Type B pancreatic cell (in vitro differentiated cells): ENCODE data around the gene TIMM10. TPM values are rescaled to one million over a fixed set of nuclear protein-coding genes. Genes with fewer than 3 reads are reported as not detected.

Experiments used
- DNase-seq: peaks from one replicate; pipeline ENCODE4 v3.0.0; 2021; ENCODE audit warnings: mixed read lengths; ENCODE audit not compliant: unreplicated experiment; ENCODE audit errors: extremely low spot score
- H3K27ac Mint-ChIP-seq: 2 replicates; pipeline ENCODE4 v1.8.0; 2021; ENCODE audit warnings: mild to moderate bottlenecking, mixed read lengths
- H3K27me3 Mint-ChIP-seq: 2 replicates; pipeline ENCODE4 v1.8.0; 2021; ENCODE audit warnings: mixed read lengths
- H3K36me3 Mint-ChIP-seq: 2 replicates; pipeline ENCODE4 v1.8.0; 2021; ENCODE audit warnings: mixed read lengths
- H3K4me1 Mint-ChIP-seq: one replicate; pipeline ENCODE4 v1.8.0; 2021; ENCODE audit warnings: mixed read lengths; ENCODE audit not compliant: unreplicated experiment
- H3K4me3 Mint-ChIP-seq: 2 replicates; pipeline ENCODE4 v1.8.0; 2021; ENCODE audit warnings: mild to moderate bottlenecking, mixed read lengths
- H3K9me3 Mint-ChIP-seq: 2 replicates; pipeline ENCODE4 v1.8.0; 2021; ENCODE audit warnings: mixed read lengths
- total RNA-seq: library from RNA; stranded (reverse); gene quantifications from 2 replicates; pipeline ENCODE4 v1.2.1, GENCODE V29; 2021; ENCODE audit warnings: low replicate concordance
- TF ChIP-seq, protein P1 (sequence below): fragments of 200-600 bp; sonication (generic); conservative IDR thresholded peaks from 2 replicates; pipeline ENCODE4 v1.5.0; 2021; ENCODE audit warnings: antibody characterized with exemption, mild to moderate bottlenecking

TIMM10 gene
- total RNA-seq, 1 donor from 2014 or later = 64.2 TPM

DNA sequence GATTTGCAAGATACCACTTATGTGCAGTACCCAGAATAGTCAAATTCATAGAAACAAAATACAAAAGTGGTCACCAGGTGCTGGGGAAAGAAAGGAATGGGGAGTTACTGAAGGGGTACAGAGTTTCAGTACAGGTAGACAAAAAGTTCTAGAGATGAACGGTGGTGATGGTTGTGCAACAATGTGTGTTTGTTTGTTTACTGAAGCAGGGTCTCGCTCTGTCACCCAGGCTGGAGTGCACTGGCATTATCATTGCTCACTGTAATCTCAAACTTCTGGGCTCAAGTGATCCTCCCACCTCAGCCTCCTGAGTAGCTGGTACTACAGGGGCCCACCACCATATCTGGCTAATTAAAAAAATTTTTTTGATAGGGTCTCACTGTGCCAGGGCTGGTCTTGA, 24.8 kb upstream of the TIMM10 start:
- peaks cover 17% of the 10 kb centered on the region for H3K36me3 Mint-ChIP-seq
- TF ChIP-seq, protein P1, sequence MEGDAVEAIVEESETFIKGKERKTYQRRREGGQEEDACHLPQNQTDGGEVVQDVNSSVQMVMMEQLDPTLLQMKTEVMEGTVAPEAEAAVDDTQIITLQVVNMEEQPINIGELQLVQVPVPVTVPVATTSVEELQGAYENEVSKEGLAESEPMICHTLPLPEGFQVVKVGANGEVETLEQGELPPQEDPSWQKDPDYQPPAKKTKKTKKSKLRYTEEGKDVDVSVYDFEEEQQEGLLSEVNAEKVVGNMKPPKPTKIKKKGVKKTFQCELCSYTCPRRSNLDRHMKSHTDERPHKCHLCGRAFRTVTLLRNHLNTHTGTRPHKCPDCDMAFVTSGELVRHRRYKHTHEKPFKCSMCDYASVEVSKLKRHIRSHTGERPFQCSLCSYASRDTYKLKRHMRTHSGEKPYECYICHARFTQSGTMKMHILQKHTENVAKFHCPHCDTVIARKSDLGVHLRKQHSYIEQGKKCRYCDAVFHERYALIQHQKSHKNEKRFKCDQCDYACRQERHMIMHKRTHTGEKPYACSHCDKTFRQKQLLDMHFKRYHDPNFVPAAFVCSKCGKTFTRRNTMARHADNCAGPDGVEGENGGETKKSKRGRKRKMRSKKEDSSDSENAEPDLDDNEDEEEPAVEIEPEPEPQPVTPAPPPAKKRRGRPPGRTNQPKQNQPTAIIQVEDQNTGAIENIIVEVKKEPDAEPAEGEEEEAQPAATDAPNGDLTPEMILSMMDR = no peak
- H3K27me3 Mint-ChIP-seq = no peaks in the 10 kb centered on the region

DNA sequence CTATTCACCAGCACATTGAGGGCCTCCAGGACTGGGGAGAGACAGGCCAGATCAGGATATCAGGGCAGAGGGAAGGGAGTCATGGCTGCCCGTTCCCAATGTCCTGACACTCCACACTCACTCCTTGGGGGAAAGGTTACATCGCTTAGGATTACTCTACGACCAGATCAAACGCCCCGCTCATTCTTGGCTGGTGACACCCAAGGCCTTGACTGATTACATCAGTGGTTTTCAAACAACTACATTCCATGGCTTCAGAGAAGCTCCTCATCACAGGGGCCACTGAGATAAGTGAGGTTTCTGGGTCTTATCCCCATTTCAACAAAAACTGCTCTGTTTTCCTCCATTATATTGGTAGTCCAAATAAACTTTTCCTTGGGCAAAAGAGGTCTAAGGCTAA, 21.9 kb upstream of the TIMM10 start:
- Mint-ChIP-seq H3K27me3 (no peaks in the 10 kb centered on the region), H3K36me3 (peaks cover 12% of the 10 kb centered on the region), H3K9me3 (no peaks in the 10 kb centered on the region), H3K4me1 (no peaks in the 10 kb centered on the region), H3K27ac (no peak overlapping the region), H3K4me3 (no peak overlapping the region)
- DNase-seq = no peak
- TF ChIP-seq, protein P1 = no peak

More for the DNA sequence above, 24.8 kb upstream of the TIMM10 start:
- H3K9me3 Mint-ChIP-seq = no peaks in the 10 kb centered on the region
- H3K4me1 Mint-ChIP-seq = no peaks in the 10 kb centered on the region
- no peak overlapping the region for H3K27ac Mint-ChIP-seq
- DNase-seq = no peak
- no peak overlapping the region for H3K4me3 Mint-ChIP-seq

DNA sequence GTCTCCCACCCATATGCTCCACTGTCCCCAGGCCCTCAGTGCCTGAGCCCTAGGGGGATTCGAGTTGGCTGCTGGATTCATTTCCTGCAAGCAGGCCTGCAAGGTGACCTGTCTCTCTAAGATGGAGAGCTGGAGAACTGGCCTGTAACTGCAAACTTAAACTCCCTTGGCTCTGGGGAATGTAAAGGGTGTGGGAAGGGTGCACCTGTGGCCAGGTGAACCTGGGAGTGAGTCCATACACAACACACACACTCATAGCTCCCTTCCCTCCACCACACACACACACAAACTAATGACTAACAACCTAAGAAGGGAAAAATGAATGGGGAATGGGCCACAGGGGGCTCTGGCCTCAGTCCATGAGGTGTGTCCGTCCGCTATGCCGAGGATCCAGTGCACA, 21.4 kb upstream of the TIMM10 start:
- Mint-ChIP-seq H3K36me3 (peaks cover 12% of the 10 kb centered on the region), H3K9me3 (no peaks in the 10 kb centered on the region), H3K4me1 (no peaks in the 10 kb centered on the region), H3K27me3 (no peaks in the 10 kb centered on the region), H3K27ac (no peak overlapping the region), H3K4me3 (no peak overlapping the region)
- no peak for DNase-seq
- TF ChIP-seq, protein P1 = no peak

DNA sequence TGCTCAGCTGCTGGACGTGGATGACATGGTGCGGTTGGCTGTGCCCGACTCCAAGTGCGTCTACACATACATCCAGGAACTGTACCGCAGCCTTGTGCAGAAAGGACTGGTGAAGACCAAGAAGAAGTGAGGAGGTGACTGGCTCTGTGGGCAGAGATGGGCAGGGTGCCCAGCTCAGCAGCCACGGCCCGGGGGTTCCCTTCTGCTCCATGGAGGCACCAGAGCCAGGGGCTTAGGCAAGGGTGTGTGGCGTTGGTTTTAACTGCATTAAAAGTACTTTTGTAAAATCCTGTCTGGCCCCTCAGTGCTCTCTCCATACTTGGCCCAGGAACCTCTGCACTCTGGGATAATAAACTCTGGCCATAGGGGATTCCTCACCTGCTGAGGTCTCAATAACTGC, 19.4 kb upstream of the TIMM10 start:
- H3K9me3 Mint-ChIP-seq = no peaks in the 10 kb centered on the region
- H3K27me3 Mint-ChIP-seq = no peaks in the 10 kb centered on the region
- peaks cover 12% of the 10 kb centered on the region for H3K36me3 Mint-ChIP-seq
- TF ChIP-seq, protein P1 = no peak
- no peak overlapping the region for H3K27ac Mint-ChIP-seq
- no peak overlapping the region for H3K4me3 Mint-ChIP-seq
- no peak for DNase-seq
- H3K4me1 Mint-ChIP-seq = no peaks in the 10 kb centered on the region

DNA sequence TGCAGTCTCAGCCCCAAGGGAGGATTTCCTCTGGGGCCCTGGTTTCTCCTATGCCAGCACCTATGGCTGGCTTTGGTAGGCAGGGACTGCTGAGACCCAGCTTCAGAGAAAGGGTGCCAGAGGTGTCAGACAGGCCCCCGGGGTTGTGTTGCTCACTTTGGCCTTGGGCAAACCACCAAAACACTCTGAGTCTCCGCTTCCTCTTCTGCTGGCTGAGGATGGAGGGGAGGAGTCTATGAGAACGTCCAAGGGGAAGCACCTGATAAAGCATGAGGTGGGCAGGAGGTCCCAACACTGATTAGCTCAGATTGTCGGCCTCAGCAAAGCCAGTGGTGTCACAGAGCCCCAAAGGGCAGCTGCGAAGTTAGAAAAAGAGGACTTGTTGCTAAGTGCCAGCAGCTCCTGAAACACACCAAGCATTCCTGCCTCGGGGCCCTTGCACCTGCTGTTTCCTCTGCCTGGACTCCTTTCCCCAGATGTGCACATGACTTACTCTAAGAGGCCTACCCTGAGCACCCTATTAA, 17.4 kb upstream of the TIMM10 start:
- no peak for DNase-seq
- H3K27ac Mint-ChIP-seq = no peak overlapping the region
- no peaks in the 10 kb centered on the region for H3K9me3 Mint-ChIP-seq

More for the DNA sequence above, 17.4 kb upstream of the TIMM10 start:
- H3K4me3 Mint-ChIP-seq = no peak overlapping the region
- peaks cover 5% of the 10 kb centered on the region for H3K4me1 Mint-ChIP-seq
- H3K36me3 Mint-ChIP-seq = peaks cover 8% of the 10 kb centered on the region
- TF ChIP-seq, protein P1 = no peak
- H3K27me3 Mint-ChIP-seq = peaks cover under 1% of the 10 kb centered on the region
